ENCODE measurements around the gene LIFR.

The LIFR gene, protein sequence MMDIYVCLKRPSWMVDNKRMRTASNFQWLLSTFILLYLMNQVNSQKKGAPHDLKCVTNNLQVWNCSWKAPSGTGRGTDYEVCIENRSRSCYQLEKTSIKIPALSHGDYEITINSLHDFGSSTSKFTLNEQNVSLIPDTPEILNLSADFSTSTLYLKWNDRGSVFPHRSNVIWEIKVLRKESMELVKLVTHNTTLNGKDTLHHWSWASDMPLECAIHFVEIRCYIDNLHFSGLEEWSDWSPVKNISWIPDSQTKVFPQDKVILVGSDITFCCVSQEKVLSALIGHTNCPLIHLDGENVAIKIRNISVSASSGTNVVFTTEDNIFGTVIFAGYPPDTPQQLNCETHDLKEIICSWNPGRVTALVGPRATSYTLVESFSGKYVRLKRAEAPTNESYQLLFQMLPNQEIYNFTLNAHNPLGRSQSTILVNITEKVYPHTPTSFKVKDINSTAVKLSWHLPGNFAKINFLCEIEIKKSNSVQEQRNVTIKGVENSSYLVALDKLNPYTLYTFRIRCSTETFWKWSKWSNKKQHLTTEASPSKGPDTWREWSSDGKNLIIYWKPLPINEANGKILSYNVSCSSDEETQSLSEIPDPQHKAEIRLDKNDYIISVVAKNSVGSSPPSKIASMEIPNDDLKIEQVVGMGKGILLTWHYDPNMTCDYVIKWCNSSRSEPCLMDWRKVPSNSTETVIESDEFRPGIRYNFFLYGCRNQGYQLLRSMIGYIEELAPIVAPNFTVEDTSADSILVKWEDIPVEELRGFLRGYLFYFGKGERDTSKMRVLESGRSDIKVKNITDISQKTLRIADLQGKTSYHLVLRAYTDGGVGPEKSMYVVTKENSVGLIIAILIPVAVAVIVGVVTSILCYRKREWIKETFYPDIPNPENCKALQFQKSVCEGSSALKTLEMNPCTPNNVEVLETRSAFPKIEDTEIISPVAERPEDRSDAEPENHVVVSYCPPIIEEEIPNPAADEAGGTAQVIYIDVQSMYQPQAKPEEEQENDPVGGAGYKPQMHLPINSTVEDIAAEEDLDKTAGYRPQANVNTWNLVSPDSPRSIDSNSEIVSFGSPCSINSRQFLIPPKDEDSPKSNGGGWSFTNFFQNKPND

GRCh38 chr5:38556599-38557307 is at the start of gene LIFR:
Gene LIFR (minus strand): TSS chr5:38556646. CDS start chr5:38530647, 25,999 bp downstream.
- TF ChIP-seq, protein P1, sequence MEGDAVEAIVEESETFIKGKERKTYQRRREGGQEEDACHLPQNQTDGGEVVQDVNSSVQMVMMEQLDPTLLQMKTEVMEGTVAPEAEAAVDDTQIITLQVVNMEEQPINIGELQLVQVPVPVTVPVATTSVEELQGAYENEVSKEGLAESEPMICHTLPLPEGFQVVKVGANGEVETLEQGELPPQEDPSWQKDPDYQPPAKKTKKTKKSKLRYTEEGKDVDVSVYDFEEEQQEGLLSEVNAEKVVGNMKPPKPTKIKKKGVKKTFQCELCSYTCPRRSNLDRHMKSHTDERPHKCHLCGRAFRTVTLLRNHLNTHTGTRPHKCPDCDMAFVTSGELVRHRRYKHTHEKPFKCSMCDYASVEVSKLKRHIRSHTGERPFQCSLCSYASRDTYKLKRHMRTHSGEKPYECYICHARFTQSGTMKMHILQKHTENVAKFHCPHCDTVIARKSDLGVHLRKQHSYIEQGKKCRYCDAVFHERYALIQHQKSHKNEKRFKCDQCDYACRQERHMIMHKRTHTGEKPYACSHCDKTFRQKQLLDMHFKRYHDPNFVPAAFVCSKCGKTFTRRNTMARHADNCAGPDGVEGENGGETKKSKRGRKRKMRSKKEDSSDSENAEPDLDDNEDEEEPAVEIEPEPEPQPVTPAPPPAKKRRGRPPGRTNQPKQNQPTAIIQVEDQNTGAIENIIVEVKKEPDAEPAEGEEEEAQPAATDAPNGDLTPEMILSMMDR (IDR thresholded peaks at IDR 0.05; ENCODE audit: extremely low read depth, missing control alignments): no peak
- peak; percentile 72 for DNase-seq (ENCODE audit: low spot score)

DNA sequence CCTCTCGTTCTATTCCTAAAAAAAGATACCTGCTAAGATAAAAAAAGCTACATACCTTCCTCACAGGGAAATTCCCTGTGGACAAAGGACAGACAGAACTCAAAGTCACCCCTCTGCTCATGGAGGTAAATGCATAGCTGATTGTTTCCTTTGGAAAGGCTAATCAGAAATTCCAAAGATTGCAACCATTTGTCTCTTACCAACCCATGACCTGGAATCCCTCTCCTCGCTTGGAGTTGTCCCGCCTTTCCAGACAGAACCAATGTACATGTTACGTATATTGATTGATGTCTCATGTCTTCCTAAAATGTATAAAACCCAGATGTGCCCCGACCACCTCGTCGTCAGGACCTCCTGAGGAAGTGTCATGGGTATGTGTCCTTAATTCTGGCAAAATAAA is 49.2 kb upstream of the LIFR start:
- DNase-seq (ENCODE audit: low spot score): no peak
- TF ChIP-seq, protein P1 (IDR thresholded peaks at IDR 0.05; ENCODE audit: extremely low read depth, missing control alignments): no peak

- DNase-seq (ENCODE audit: low spot score): no peak
- TF ChIP-seq, protein P1 (IDR thresholded peaks at IDR 0.05; ENCODE audit: extremely low read depth, missing control alignments): no peak
Measured at GRCh38 chr5:38603691-38604090, 47.2 kb upstream of the LIFR start.

DNA sequence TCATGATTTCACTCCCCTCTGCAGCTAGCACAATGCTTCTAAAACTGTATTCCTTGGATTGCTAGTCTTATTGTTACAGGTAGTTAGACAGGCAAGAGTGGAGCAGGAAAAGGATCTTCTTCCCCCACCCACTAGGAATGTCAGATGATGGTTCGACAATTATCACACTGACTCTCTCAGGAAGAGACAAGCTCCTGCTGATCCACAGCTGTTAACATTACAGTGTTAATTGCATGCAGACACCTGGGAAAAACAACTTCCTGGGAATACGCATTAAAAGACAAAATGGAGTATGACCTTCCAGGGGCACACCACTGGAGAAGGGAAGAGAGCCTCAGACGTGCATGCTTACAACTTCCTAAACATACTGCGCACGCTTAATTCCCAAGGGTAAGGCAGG is 46.2 kb upstream of the LIFR start:
- TF ChIP-seq, protein P1 (IDR thresholded peaks at IDR 0.05; ENCODE audit: extremely low read depth, missing control alignments): no peak
- no peak for DNase-seq (ENCODE audit: low spot score)

DNA sequence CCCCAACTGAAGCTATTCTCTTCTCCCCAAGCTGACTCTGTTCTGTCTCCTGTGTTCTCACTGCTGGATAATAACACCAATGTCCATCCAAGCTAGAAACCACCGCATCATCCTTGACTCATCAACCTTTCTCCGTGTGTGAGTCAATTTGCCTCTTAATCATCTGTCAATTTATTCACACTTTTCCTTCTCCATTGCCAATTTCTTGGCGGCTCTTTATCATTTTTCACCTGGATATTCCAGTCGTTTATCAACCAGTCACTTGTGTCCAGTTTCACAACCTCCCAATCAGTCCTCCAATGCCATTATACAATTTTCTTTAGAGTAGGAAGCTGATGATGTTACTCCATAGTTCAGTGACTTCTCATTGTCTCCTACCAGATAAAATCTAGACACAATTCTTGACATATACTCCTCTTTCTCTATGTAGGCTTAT is 45.4 kb upstream of the LIFR start:
- TF ChIP-seq, protein P1 (IDR thresholded peaks at IDR 0.05; ENCODE audit: extremely low read depth, missing control alignments): no peak
- DNase-seq (ENCODE audit: low spot score): no peak

DNA sequence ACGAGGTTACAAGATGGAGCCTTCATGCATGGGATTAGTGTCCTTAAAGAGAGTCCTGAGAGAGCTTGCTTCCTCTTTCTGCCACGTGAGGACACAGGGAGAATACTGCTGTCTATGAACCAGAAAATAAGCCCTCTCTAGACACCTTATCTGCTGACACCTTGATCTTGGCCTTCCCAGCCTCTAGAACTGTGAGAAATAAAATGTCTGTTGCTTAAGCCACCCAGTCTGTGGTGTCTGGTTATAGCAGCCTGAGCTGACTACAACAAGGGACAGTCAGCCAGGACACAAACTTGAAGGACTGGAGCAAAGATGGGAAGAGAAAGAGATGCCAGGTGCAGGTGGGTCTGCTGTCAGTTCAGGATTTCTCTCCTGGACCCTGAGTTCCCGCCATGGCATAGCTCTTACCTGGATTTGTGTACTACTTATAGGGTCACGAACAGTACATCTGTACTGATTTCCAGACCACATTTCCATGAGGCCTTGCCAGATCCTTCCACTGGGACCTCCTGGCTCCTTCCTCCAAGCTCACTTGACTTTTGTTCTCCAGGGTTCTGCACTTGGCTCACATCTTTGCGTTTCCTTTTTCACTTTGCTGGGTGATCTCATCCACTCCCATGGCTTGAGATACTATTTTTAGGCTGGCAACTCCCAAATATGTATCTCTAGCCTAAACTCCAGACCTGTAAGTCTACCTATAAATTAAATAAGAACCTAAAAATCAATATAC is 44.9 kb upstream of the LIFR start:
- no peak for DNase-seq (ENCODE audit: low spot score)
- TF ChIP-seq, protein P1 (IDR thresholded peaks at IDR 0.05; ENCODE audit: extremely low read depth, missing control alignments): no peak
